Hepatocyte (in vitro differentiated cells): ENCODE data around the gene VWA7. TPM values are rescaled to one million over a fixed set of nuclear protein-coding genes. Genes with fewer than 3 reads are reported as not detected.

Experiments used
- DNase-seq: peaks from one replicate; pipeline ENCODE4 v3.0.0-alpha.2; 2016; ENCODE audit warnings: low spot score
- H2AFZ ChIP-seq: fragments of 200-600 bp; sonication (generic); 2 replicates; pipeline ENCODE4 v1.6.0; 2016; ENCODE audit warnings: antibody characterized with exemption, mild to moderate bottlenecking
- H3K27ac ChIP-seq: fragments of 200-600 bp; sonication (generic); 2 replicates; pipeline ENCODE4 v1.5.1; 2016; ENCODE audit warnings: mild to moderate bottlenecking
- H3K27me3 ChIP-seq: fragments of 200-600 bp; sonication (generic); 2 replicates; pipeline ENCODE4 v1.6.1; 2016
- H3K36me3 ChIP-seq: fragments of 200-600 bp; sonication (generic); replicated peaks from 2 replicates; pipeline ENCODE4 v1.5.1; 2016; ENCODE audit warnings: low read depth; ENCODE audit not compliant: insufficient read depth
- H3K4me1 ChIP-seq: fragments of 200-600 bp; sonication (generic); 2 replicates; pipeline ENCODE4 v1.5.1; 2016; ENCODE audit warnings: mild to moderate bottlenecking, moderate library complexity; ENCODE audit not compliant: insufficient read depth
- H3K4me2 ChIP-seq: fragments of 200-600 bp; sonication (generic); 2 replicates; pipeline ENCODE4 v1.6.0; 2016
- H3K4me3 ChIP-seq: fragments of 200-600 bp; sonication (generic); 2 replicates; pipeline ENCODE4 v1.5.1; 2016; ENCODE audit warnings: mild to moderate bottlenecking
- H3K79me2 ChIP-seq: fragments of 200-600 bp; sonication (generic); 2 replicates; pipeline ENCODE4 v1.6.0; 2017; ENCODE audit warnings: mild to moderate bottlenecking
- H3K9me2 ChIP-seq: fragments of 200-600 bp; sonication (generic); replicated peaks from 2 replicates; pipeline ENCODE4 v1.6.0; 2017; ENCODE audit warnings: mild to moderate bottlenecking; ENCODE audit not compliant: insufficient read depth
- H3K9me3 ChIP-seq: fragments of 200-600 bp; sonication (generic); 2 replicates; pipeline ENCODE4 v1.5.1; 2016; ENCODE audit warnings: low read depth, mild to moderate bottlenecking
- H4K20me1 ChIP-seq: fragments of 200-600 bp; sonication (generic); 2 replicates; pipeline ENCODE4 v1.6.0; 2016; ENCODE audit warnings: mild to moderate bottlenecking; ENCODE audit not compliant: insufficient read depth, poor library complexity, severe bottlenecking
- EZH2 ChIP-seq: fragments of 200-600 bp; sonication (generic); IDR thresholded peaks from 2 replicates; pipeline ENCODE4 v1.6.1; 2016; ENCODE audit warnings: antibody characterized with exemption, mild to moderate bottlenecking, borderline replicate concordance
- EZH2phosphoT487 ChIP-seq: fragments of 200-600 bp; sonication (generic); IDR thresholded peaks from one replicate; pipeline ENCODE4 v1.6.1; 2018; ENCODE audit warnings: antibody characterized with exemption, mild to moderate bottlenecking, low read depth, moderate library complexity; ENCODE audit not compliant: unreplicated experiment, severe bottlenecking
- WGBS: methylation state at CpG from one replicate; pipeline ENCODE4 v1.1.6; 2016; ENCODE audit warnings: low lambda C conversion rate; ENCODE audit errors: missing lambda C conversion rate; 5-methylcytosine and 5-hydroxymethylcytosine counted together
- polyA plus RNA-seq: library from polyadenylated mRNA; unstranded; fragments of >200 nt; fragmentation: Nextera tagmentation; extraction: Ambion mirVana; gene quantifications from 2 replicates; pipeline ENCODE4 v1.2.1, GENCODE V29; 2016
- total RNA-seq: library from RNA; depleted of rRNA; stranded (reverse); fragments of >200 nt; gene quantifications from 2 replicates; pipeline ENCODE4 v1.2.3, GENCODE V29; 2014
- TF ChIP-seq, protein P1 (sequence below): fragments of 200-600 bp; sonication (generic); IDR thresholded peaks from 2 replicates; pipeline ENCODE4 v1.5.1; 2016; ENCODE audit warnings: antibody characterized with exemption, mild to moderate bottlenecking; ENCODE audit not compliant: poor library complexity

The VWA7 gene
- total and polyA plus RNA-seq, 2 experiments from 2014 or later, result 3.4 to 5.2 TPM

DNA sequence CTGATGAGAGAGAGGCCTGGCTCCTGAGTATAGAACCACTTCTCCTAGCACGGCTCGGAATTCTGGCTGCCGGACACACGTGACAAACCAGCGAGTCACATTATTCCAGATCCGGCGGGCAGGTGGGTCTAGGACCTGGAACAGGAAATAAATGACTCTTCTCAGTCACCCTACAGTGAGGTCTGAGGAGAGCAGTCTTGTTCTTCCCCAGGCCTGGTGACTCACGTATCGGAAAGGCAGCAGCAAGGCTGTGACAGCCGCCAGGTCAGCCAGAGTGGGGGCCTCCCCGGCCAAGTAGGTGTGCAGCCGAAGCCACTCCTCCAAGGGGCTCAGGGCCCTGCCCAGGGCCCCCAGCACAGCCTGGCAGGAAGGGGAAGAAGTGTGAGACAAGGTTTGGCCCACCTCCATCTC lies 15.6 kb upstream of the VWA7 start:
- Histone ChIP-seq H3K4me2 (no peak overlapping the region), H3K79me2 (peaks cover 36% of the 10 kb centered on the region), H3K9me3 (no peaks in the 10 kb centered on the region), H4K20me1 (no peaks in the 10 kb centered on the region), H3K27me3 (no peaks in the 10 kb centered on the region), H3K9me2 (no peaks in the 10 kb centered on the region), H3K36me3 (no peaks in the 10 kb centered on the region), H3K27ac (no peak overlapping the region), H2AFZ (no peak overlapping the region), H3K4me1 (peaks cover 11% of the 10 kb centered on the region), H3K4me3 (no peak overlapping the region)
- DNase-seq, result no peak
- TF ChIP-seq EZH2 (no peak), EZH2phosphoT487 (no peak)
- WGBS, result 85% methylated on average over 12 of the region's 12 CpGs

DNA sequence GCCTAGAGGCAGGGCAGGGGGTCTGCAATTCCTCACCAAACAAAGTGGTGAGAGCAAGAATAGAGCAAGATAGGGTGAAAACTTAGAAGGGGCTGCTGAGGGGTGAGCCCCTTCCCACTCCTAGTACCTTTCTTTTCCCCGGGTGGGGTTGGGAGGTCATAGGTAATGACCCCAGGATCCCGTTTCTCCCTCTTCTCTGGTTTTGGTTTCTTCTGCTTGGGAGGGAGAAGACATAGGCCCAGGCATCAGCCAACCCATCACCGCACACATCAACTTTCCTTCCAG lies 14.9 kb upstream of the VWA7 start:
- Histone ChIP-seq H4K20me1 (no peaks in the 10 kb centered on the region), H3K9me2 (no peaks in the 10 kb centered on the region), H3K27ac (no peak overlapping the region), H3K4me1 (peaks cover 11% of the 10 kb centered on the region), H3K9me3 (no peaks in the 10 kb centered on the region), H2AFZ (no peak overlapping the region), H3K27me3 (no peaks in the 10 kb centered on the region), H3K4me3 (no peak overlapping the region), H3K79me2 (peaks cover 36% of the 10 kb centered on the region), H3K4me2 (no peak overlapping the region), H3K36me3 (no peaks in the 10 kb centered on the region)
- no peak for DNase-seq
- TF ChIP-seq EZH2phosphoT487 (no peak), EZH2 (no peak)
- TF ChIP-seq, protein P1, sequence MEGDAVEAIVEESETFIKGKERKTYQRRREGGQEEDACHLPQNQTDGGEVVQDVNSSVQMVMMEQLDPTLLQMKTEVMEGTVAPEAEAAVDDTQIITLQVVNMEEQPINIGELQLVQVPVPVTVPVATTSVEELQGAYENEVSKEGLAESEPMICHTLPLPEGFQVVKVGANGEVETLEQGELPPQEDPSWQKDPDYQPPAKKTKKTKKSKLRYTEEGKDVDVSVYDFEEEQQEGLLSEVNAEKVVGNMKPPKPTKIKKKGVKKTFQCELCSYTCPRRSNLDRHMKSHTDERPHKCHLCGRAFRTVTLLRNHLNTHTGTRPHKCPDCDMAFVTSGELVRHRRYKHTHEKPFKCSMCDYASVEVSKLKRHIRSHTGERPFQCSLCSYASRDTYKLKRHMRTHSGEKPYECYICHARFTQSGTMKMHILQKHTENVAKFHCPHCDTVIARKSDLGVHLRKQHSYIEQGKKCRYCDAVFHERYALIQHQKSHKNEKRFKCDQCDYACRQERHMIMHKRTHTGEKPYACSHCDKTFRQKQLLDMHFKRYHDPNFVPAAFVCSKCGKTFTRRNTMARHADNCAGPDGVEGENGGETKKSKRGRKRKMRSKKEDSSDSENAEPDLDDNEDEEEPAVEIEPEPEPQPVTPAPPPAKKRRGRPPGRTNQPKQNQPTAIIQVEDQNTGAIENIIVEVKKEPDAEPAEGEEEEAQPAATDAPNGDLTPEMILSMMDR, result no peak
- WGBS, result 100% methylated on average over 3 of the region's 3 CpGs

DNA sequence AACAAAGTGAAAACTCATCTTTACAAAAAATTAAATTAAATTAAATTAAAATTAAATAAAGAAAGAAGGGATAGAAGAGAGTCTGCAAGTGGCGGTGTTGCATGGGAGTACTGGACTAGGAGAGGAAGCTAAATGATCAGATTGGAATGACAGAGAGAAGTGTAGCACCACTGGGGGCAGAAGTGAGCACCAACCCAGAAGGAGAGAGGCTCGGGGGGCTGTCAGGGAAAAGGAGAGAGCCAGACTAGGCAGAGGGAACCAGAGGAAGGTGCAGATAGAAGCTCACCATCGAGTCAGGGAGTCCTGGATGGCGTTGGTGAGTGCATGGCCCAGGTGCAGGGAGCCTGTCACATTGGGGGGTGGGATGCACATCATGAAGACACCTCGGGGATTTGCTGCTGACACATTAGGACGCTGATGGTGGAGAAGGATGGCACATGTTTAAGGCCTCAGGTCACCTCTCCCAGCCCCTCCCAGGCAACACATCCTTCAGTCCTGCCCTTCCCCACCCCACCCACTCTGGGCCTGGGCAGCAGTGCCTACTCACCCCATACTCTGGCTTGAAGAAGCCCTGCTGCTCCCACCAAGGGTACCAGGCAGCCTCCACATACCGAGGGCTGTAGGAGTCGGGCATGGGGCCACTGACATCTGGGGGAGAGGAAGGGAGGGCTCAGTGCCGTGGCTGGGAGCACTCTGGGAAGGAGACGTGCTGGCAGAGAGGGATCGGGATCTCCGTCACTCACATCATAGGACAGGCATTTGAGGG lies 14.4 kb upstream of the VWA7 start:
- Histone ChIP-seq H3K9me2 (no peaks in the 10 kb centered on the region), H3K9me3 (no peaks in the 10 kb centered on the region), H3K27ac (no peak overlapping the region), H3K27me3 (no peaks in the 10 kb centered on the region), H2AFZ (no peak overlapping the region), H3K79me2 (peaks cover 36% of the 10 kb centered on the region), H3K4me3 (no peak overlapping the region), H3K36me3 (no peaks in the 10 kb centered on the region), H4K20me1 (no peaks in the 10 kb centered on the region), H3K4me2 (no peak overlapping the region), H3K4me1 (peaks cover 11% of the 10 kb centered on the region)
- DNase-seq, result peak; percentile 77
- WGBS, result 74% methylated on average over 12 of the region's 12 CpGs
- TF ChIP-seq, protein P1, result peak; percentile 56
- no peak for TF ChIP-seq EZH2
- TF ChIP-seq EZH2phosphoT487, result no peak

DNA sequence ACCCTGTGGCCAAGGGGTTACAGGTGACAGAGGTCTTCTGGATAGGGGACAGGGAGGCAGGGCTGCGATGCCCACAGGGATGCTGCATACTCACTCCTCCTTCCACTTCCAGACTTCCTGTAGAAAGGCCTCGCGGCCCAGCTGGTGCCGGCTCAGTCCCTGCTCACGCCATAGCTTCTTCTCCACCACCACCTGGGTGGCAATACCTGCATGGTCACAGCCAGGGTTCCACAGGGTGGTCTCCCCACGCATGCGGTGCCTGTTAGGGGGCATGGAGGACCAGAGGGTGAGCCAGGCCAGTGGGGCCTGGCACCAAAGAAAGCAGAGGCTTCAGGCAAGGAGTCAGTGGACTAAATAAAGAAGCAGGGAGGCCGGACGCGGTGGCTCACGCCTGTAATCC lies 8.3 kb upstream of the VWA7 start:
- Histone ChIP-seq H4K20me1 (no peaks in the 10 kb centered on the region), H3K9me3 (no peaks in the 10 kb centered on the region), H3K4me1 (no peaks in the 10 kb centered on the region), H3K27me3 (no peaks in the 10 kb centered on the region), H2AFZ (no peak overlapping the region), H3K79me2 (peaks cover 3% of the 10 kb centered on the region), H3K36me3 (no peaks in the 10 kb centered on the region), H3K27ac (no peak overlapping the region), H3K4me2 (no peak overlapping the region), H3K9me2 (no peaks in the 10 kb centered on the region), H3K4me3 (no peak overlapping the region)
- TF ChIP-seq, protein P1, result no peak
- no peak for TF ChIP-seq EZH2
- no peak for TF ChIP-seq EZH2phosphoT487
- DNase-seq, result no peak
- over 99% methylated on average over 11 of the region's 11 CpGs for WGBS
